H9 (cell line): ENCODE measurements around the gene PLCB1. TPM values are rescaled to one million over a fixed set of nuclear protein-coding genes. Genes with fewer than 3 reads are reported as not detected.

ENCODE experiments used
- DNase-seq: peaks from one replicate; pipeline ENCODE4 v3.0.0-alpha.2; 2017
- H2AFZ ChIP-seq: one replicate; pipeline ENCODE4 v1.6.1; 2013; ENCODE audit warnings: mild to moderate bottlenecking, low read length, control low read depth, moderate library complexity
- H2AK5ac ChIP-seq: 2 replicates; pipeline ENCODE4 v1.6.1; 2013; ENCODE audit warnings: low read length, control low read depth, mixed read lengths; ENCODE audit not compliant: insufficient read length
- H2BK120ac ChIP-seq: one replicate; pipeline ENCODE4 v1.6.1; 2013; ENCODE audit warnings: low read depth, mild to moderate bottlenecking, low read length, control low read depth, inconsistent platforms; ENCODE audit not compliant: poor library complexity, severe bottlenecking
- H2BK12ac ChIP-seq: 2 replicates; pipeline ENCODE4 v1.6.1; 2013; ENCODE audit warnings: low read length, control low read depth, mixed read lengths, low read depth; ENCODE audit not compliant: insufficient read length
- H2BK15ac ChIP-seq: 2 replicates; pipeline ENCODE4 v1.6.1; 2013; ENCODE audit warnings: low read depth, low read length, control low read depth
- H2BK20ac ChIP-seq: one replicate; pipeline ENCODE4 v1.6.1; 2013; ENCODE audit warnings: low read depth, mild to moderate bottlenecking, low read length, control low read depth, inconsistent platforms; ENCODE audit not compliant: poor library complexity, severe bottlenecking
- H2BK5ac ChIP-seq: 2 replicates; pipeline ENCODE4 v1.6.1; 2013; ENCODE audit warnings: low read length, control low read depth, mixed read lengths; ENCODE audit not compliant: insufficient read length
- H3K14ac ChIP-seq: 2 replicates; pipeline ENCODE4 v1.6.1; 2013; ENCODE audit warnings: low read length, control low read depth; ENCODE audit not compliant: insufficient read depth
- H3K18ac ChIP-seq: 2 replicates; pipeline ENCODE4 v1.6.1; 2013; ENCODE audit warnings: low read depth, mild to moderate bottlenecking, mixed read lengths, low read length, control low read depth; ENCODE audit not compliant: insufficient read length
- H3K23ac ChIP-seq: 2 replicates; pipeline ENCODE4 v1.6.1; 2013; ENCODE audit warnings: low read length, control low read depth, mixed read lengths, low read depth; ENCODE audit not compliant: insufficient read length
- H3K23me2 ChIP-seq: 2 replicates; pipeline ENCODE4 v1.6.1; 2013; ENCODE audit warnings: low read depth, mild to moderate bottlenecking, mixed read lengths, low read length, control low read depth; ENCODE audit not compliant: insufficient read length, poor library complexity, severe bottlenecking
- H3K27ac ChIP-seq: 2 replicates; pipeline ENCODE4 v1.5.1; 2013; ENCODE audit warnings: low read length, control low read depth, mixed read lengths, low read depth; ENCODE audit not compliant: insufficient read length
- H3K27me3 ChIP-seq: 2 replicates; pipeline ENCODE4 v1.6.1; 2013; ENCODE audit warnings: low read length, control low read depth, inconsistent platforms; ENCODE audit not compliant: insufficient read depth
- H3K4ac ChIP-seq: 2 replicates; pipeline ENCODE4 v1.6.1; 2013; ENCODE audit warnings: low read depth, mild to moderate bottlenecking, control low read depth, inconsistent platforms, low read length, moderate library complexity
- H3K4me1 ChIP-seq: 2 replicates; pipeline ENCODE4 v1.6.1; 2013; ENCODE audit warnings: low read length, control low read depth, inconsistent platforms; ENCODE audit not compliant: insufficient read depth
- H3K4me2 ChIP-seq: 2 replicates; pipeline ENCODE4 v1.6.1; 2013; ENCODE audit warnings: low read length, control low read depth, mixed read lengths; ENCODE audit not compliant: insufficient read length, insufficient read depth
- H3K56ac ChIP-seq: 2 replicates; pipeline ENCODE4 v1.6.1; 2013; ENCODE audit warnings: low read depth, mild to moderate bottlenecking, mixed read lengths, low read length, control low read depth; ENCODE audit not compliant: insufficient read length
- H3K79me1 ChIP-seq: 2 replicates; pipeline ENCODE4 v1.6.1; 2013; ENCODE audit warnings: low read depth, mild to moderate bottlenecking, moderate library complexity, low read length, control low read depth, inconsistent platforms; ENCODE audit not compliant: insufficient read depth, poor library complexity, severe bottlenecking
- H3K79me2 ChIP-seq: 2 replicates; pipeline ENCODE4 v1.6.1; 2013; ENCODE audit warnings: low read length, control low read depth, inconsistent platforms; ENCODE audit not compliant: insufficient read depth
- H3K9ac ChIP-seq: 2 replicates; pipeline ENCODE4 v1.6.1; 2013; ENCODE audit warnings: low read length, control low read depth, mixed read lengths; ENCODE audit not compliant: insufficient read length; ENCODE audit errors: extremely low read depth
- H3K9me3 ChIP-seq: one replicate; pipeline ENCODE4 v1.6.1; 2013; ENCODE audit warnings: low read depth, low read length, inconsistent platforms; ENCODE audit not compliant: control insufficient read depth
- H3T11ph ChIP-seq: one replicate; pipeline ENCODE4 v1.6.1; 2013; ENCODE audit warnings: mild to moderate bottlenecking, low read length, control low read depth, inconsistent platforms
- H4K20me1 ChIP-seq: one replicate; pipeline ENCODE4 v1.6.1; 2013; ENCODE audit not compliant: control insufficient read depth, insufficient read length, insufficient read depth
- H4K5ac ChIP-seq: 2 replicates; pipeline ENCODE4 v1.6.1; 2013; ENCODE audit warnings: low read depth, mild to moderate bottlenecking, mixed read lengths, low read length, control low read depth; ENCODE audit not compliant: insufficient read length
- H4K8ac ChIP-seq: replicated peaks from 2 replicates; pipeline ENCODE4 v1.6.1; 2013; ENCODE audit warnings: low read length, control low read depth, mixed read lengths, low read depth; ENCODE audit not compliant: insufficient read length
- H4K91ac ChIP-seq: 2 replicates; pipeline ENCODE4 v1.6.1; 2013; ENCODE audit warnings: low read depth, mild to moderate bottlenecking, moderate library complexity, mixed read lengths, low read length, control low read depth; ENCODE audit not compliant: insufficient read length
- H3K27ac Mint-ChIP-seq, 3 experiments: 2 replicates in 2 of 3; 3 replicates in 1 of 3; pipeline ENCODE4 v1.8.0; 2020 to 2021; ENCODE audit warnings: mixed read lengths in 3 of 3, mild to moderate bottlenecking in 1 of 3, moderate library complexity in 1 of 3
- H3K27me3 Mint-ChIP-seq: 2 replicates; pipeline ENCODE4 v1.8.0; 2021; ENCODE audit warnings: low read depth, mild to moderate bottlenecking, moderate library complexity, mixed read lengths
- H3K36me3 Mint-ChIP-seq, 3 experiments: 2 replicates in 2 of 3; 3 replicates in 1 of 3; pipeline ENCODE4 v1.8.0; 2020 to 2021; ENCODE audit warnings: low read depth in 3 of 3, mixed read lengths in 3 of 3; ENCODE audit not compliant: insufficient read depth in 1 of 3
- H3K4me1 Mint-ChIP-seq, 2 experiments: 2 replicates each; pipeline ENCODE4 v1.8.0; 2020; ENCODE audit warnings: mixed read lengths in 2 of 2
- H3K4me3 Mint-ChIP-seq, 2 experiments: 2 replicates in 1 of 2; 3 replicates in 1 of 2; pipeline ENCODE4 v1.8.0; 2020 to 2021; ENCODE audit warnings: mild to moderate bottlenecking in 2 of 2, mixed read lengths in 2 of 2, moderate library complexity in 1 of 2
- H3K9me3 Mint-ChIP-seq, 2 experiments: 2 replicates in 1 of 2; 3 replicates in 1 of 2; pipeline ENCODE4 v1.8.0; 2020; ENCODE audit warnings: mild to moderate bottlenecking in 2 of 2, mixed read lengths in 2 of 2, moderate library complexity in 1 of 2
- WGBS: extraction: QIAGEN DNeasy Blood & Tissue Kit; methylation state at CpG from one replicate; pipeline ENCODE4 v1.1.7; 2013; ENCODE audit warnings: missing lambda C conversion rate, low lambda C conversion rate, mixed read lengths; ENCODE audit not compliant: insufficient read length; ENCODE audit errors: extremely low coverage; 5-methylcytosine and 5-hydroxymethylcytosine counted together
- total RNA-seq: library from RNA; stranded (reverse); gene quantifications from 2 replicates; pipeline ENCODE4 v1.2.1, GENCODE V29; 2021
- TF ChIP-seq, protein P1 (sequence below): fragments of 200-600 bp; sonication (generic); conservative IDR thresholded peaks from 3 replicates; pipeline ENCODE4 v1.8.0; 2021; ENCODE audit warnings: antibody characterized with exemption, mild to moderate bottlenecking

The PLCB1 gene
- total RNA-seq, 1 experiment from 2014 or later = 11.5 TPM

DNA sequence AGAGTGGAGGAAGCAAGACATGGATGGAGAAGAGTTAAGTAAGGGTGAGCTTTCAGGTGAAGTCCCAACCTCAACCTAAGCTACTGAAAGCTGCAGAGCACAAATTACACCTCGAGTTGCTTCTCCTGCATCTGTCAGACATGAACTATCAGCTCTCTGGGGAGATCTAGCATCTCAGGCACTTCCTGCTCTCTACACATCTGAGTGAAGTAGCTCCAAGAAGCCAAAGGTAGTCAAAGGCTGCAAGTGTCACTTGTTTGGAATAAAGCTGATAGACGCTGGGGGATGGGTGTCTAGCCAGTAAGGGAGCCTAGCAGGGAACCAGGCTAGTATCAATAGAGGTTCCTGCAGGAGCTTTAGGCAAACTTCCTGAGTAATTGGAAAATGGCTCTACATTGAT lies 228.0 kb downstream of the PLCB1 start:
- no CpG with 5 or more reads among the region's 2 CpGs for WGBS
- Histone ChIP-seq H3K79me1 (no peaks in the 10 kb centered on the region), H4K5ac (no peak overlapping the region), H4K8ac (no peak overlapping the region), H4K20me1 (no peaks in the 10 kb centered on the region), H2BK5ac (no peak overlapping the region), H3K18ac (no peak overlapping the region), H2BK15ac (no peak overlapping the region), H3K14ac (no peak overlapping the region), H3K27ac (no peak overlapping the region), H2BK20ac (no peak overlapping the region), H3K9me3 (no peaks in the 10 kb centered on the region), H2AFZ (no peak overlapping the region), H4K91ac (no peak overlapping the region), H3K4ac (no peak overlapping the region), H2BK12ac (no peak overlapping the region), H3K4me1 (peaks cover 4% of the 10 kb centered on the region), H3K23me2 (no peaks in the 10 kb centered on the region), H2AK5ac (no peak overlapping the region), H3K56ac (no peak overlapping the region), H2BK120ac (no peak overlapping the region), H3K79me2 (no peaks in the 10 kb centered on the region), H3K9ac (no peak overlapping the region), H3K23ac (no peak overlapping the region), H3K27me3 (no peaks in the 10 kb centered on the region), H3K4me2 (no peak overlapping the region), H3T11ph (no peak overlapping the region)
- no peaks in the 10 kb centered on the region for H3K9me3 Mint-ChIP-seq
- no peak overlapping the region for H3K4me3 Mint-ChIP-seq
- TF ChIP-seq, protein P1, sequence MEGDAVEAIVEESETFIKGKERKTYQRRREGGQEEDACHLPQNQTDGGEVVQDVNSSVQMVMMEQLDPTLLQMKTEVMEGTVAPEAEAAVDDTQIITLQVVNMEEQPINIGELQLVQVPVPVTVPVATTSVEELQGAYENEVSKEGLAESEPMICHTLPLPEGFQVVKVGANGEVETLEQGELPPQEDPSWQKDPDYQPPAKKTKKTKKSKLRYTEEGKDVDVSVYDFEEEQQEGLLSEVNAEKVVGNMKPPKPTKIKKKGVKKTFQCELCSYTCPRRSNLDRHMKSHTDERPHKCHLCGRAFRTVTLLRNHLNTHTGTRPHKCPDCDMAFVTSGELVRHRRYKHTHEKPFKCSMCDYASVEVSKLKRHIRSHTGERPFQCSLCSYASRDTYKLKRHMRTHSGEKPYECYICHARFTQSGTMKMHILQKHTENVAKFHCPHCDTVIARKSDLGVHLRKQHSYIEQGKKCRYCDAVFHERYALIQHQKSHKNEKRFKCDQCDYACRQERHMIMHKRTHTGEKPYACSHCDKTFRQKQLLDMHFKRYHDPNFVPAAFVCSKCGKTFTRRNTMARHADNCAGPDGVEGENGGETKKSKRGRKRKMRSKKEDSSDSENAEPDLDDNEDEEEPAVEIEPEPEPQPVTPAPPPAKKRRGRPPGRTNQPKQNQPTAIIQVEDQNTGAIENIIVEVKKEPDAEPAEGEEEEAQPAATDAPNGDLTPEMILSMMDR = no peak
- no peak overlapping the region; a peak in 1 of 7 replicates for H3K27ac Mint-ChIP-seq
- DNase-seq = no peak
- peaks cover 18% of the 10 kb centered on the region in 2 experiments for H3K4me1 Mint-ChIP-seq
- no peaks in the 10 kb centered on the region for H3K27me3 Mint-ChIP-seq
- H3K36me3 Mint-ChIP-seq = no peaks in the 10 kb centered on the region
